Peyer's patch (tissue), 4 donors: Measurements from ENCODE around the gene GSKIP. TPM values are rescaled to one million over a fixed set of nuclear protein-coding genes. Genes with fewer than 3 reads are reported as not detected.

Source experiments
- DNase-seq, 3 donors: peaks; one replicate each; pipeline ENCODE4 v3.0.0-alpha.2; 2017 to 2019
- H3K27ac ChIP-seq, 4 donors: fragments of 200-600 bp; sonication (generic); one replicate each; pipeline ENCODE4 v1.5.1; 2016 to 2019
- H3K27me3 ChIP-seq, 2 donors: fragments of 200-600 bp; sonication (generic); one replicate each; pipeline ENCODE4 v1.5.1; 2019
- H3K36me3 ChIP-seq, 3 donors: fragments of 200-600 bp; sonication (generic); one replicate each; pipeline ENCODE4 v1.5.1; 2016 to 2019
- H3K4me1 ChIP-seq, 4 donors: fragments of 200-600 bp; sonication (generic); one replicate each; pipeline ENCODE4 v1.5.1; 2016 to 2019
- H3K4me3 ChIP-seq, 4 donors: fragments of 200-600 bp; sonication (generic); 1 replicate in 3 of 4; 2 replicates in 1 of 4; pipeline ENCODE4 v1.5.1; 2016 to 2019; ENCODE audit warnings: mild to moderate bottlenecking in 1 of 4
- H3K9me3 ChIP-seq, 4 donors: fragments of 200-600 bp; sonication (generic); one replicate each; pipeline ENCODE4 v1.5.1; 2016 to 2019; ENCODE audit warnings: mild to moderate bottlenecking in 1 of 4
- CTCF ChIP-seq, 6 experiments: fragments of 450-650 bp in 4 of 6; fragments of 200-600 bp in 2 of 6; sonication (generic) in 1 of 6; IDR thresholded peaks; one replicate each; pipeline ENCODE4 v1.5.1; 2017 to 2019; ENCODE audit warnings: antibody characterized with exemption in 6 of 6, mild to moderate bottlenecking in 3 of 6, moderate library complexity in 1 of 6
- POLR2A ChIP-seq, 2 donors: fragments of 450-650 bp; IDR thresholded peaks; one replicate each; pipeline ENCODE4 v1.5.1; 2017; ENCODE audit warnings: antibody characterized with exemption in 2 of 2, mild to moderate bottlenecking in 2 of 2, moderate library complexity in 2 of 2
- small RNA-seq, 2 donors: library from RNA; depleted of rRNA; stranded (forward); fragments of <200 nt; gene quantifications; one replicate each; pipeline ENCODE3, GENCODE V24; 2016
- total RNA-seq, 4 donors: library from RNA; depleted of rRNA; stranded (reverse); fragments of >200 nt; gene quantifications; one replicate each; pipeline ENCODE4 v1.1.0, GENCODE V29; 2016

GSKIP gene
- total RNA-seq, 4 donors from 2014 or later = 56.8 to 140 (median 62.8) TPM

GRCh38 chr14:96424109-96424989 is 61.0 kb downstream of the GSKIP start:
- Histone ChIP-seq H3K27me3 (no peaks in the 10 kb centered on the region), H3K36me3 (no peaks in the 10 kb centered on the region), H3K27ac (no peak overlapping the region), H3K4me3 (peak overlapping the region; percentile 17 to 51 (median 41)), H3K9me3 (no peaks in the 10 kb centered on the region), H3K4me1 (no peaks in the 10 kb centered on the region)
- TF ChIP-seq POLR2A (IDR thresholded peaks at IDR 0.05) (no peak), CTCF (IDR thresholded peaks at IDR 0.05) (peak; percentile 57 to 97 (median 90))
- peak in 2 of 3 donors; percentile 58 to 64 for DNase-seq

GRCh38 chr14:96434040-96434439 is 70.7 kb downstream of the GSKIP start:
- no peak overlapping the region for H3K4me3 ChIP-seq
- DNase-seq = no peak

More at GRCh38 chr14:96434040-96434439, 70.7 kb downstream of the GSKIP start:
- no peak for TF ChIP-seq POLR2A (IDR thresholded peaks at IDR 0.05)
- TF ChIP-seq CTCF (IDR thresholded peaks at IDR 0.05) = no peak
- Histone ChIP-seq H3K27ac (no peak overlapping the region), H3K36me3 (no peaks in the 10 kb centered on the region), H3K9me3 (no peaks in the 10 kb centered on the region), H3K4me1 (no peaks in the 10 kb centered on the region), H3K27me3 (no peaks in the 10 kb centered on the region)

Small RNA genes lying within 50 kb of the gene (small RNA-seq; reads per million reads assigned to genes)
- gene RNU2-33P = 0.19 to 0.23 reads per million in 2 donors

Other genes with a start within 250 kb of the GSKIP start
- 10 to 100 TPM; 12.4 to 18.9 (median 16.9) TPM for gene BDKRB2, start 158.7 kb upstream of the GSKIP start, total RNA-seq
- 1 to 10 TPM; 2.2 to 3.4 (median 2.8) TPM for gene BDKRB1, start 107.3 kb upstream of the GSKIP start, total RNA-seq
- 10 to 100 TPM; 39.8 to 85.8 (median 47.4) TPM for gene ATG2B, start 185 bp upstream of the GSKIP start, total RNA-seq
- gene AK7, start 28.6 kb downstream of the GSKIP start, total RNA-seq = 10 to 100 TPM in 1 of 4 donors, 1 to 10 TPM in 2, not detected in 1; 6.2 to 10.8 (median 9.1) TPM
- gene PAPOLA, start 138.9 kb downstream of the GSKIP start, total RNA-seq = 100 to 1,000 TPM; 175 to 206 (median 183) TPM